ENCODE results near the gene CCDC63. TPM values are rescaled to one million over a fixed set of nuclear protein-coding genes. Genes with fewer than 3 reads are reported as not detected.

CCDC63 gene
- total RNA-seq, 1 experiment from 2014 or later = not detected

DNA sequence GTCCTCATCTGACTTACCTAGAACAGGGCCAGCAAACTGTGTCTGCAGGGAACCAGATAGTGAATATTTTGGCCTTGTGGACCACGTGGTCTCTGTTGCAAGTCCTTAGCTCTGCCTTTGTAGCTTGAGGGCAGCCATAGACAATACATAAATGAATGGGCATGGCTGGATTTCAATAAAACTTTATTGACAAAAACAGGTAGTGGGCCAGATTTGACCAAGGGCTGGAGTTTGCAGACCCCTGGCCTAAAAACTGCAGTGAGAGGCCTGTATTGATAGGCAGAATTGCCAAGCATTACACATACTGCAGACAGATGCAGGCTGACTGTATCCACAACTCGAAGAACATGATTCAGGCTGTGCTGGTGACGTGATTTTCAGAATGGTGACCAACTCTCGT lies 25.3 kb downstream of the CCDC63 start:
- no TSS peak for BruUV-seq (replicated peaks)
- CTCF ChIA-PET = no interaction called here
- Histone ChIP-seq H3K4me1 (ENCODE audit: control insufficient read depth, insufficient read depth, low read length) (no peaks in the 10 kb centered on the region), H3K4me3 (ENCODE audit: low read depth in 2 of 2, low read length in 2 of 2) (no peak overlapping the region), H3K36me3 (ENCODE audit: control insufficient read depth, insufficient read depth, low read length) (no peaks in the 10 kb centered on the region), H3K27me3 (ENCODE audit: control insufficient read depth, insufficient read depth, low read length) (peaks cover 4% of the 10 kb centered on the region; the same call in 1 of the 2 replicates), H3K9me3 (ENCODE audit: control insufficient read depth, insufficient read depth, low read depth, low read length) (no peaks in the 10 kb centered on the region), H3K27ac (ENCODE audit: low read length) (no peak overlapping the region)
- in situ Hi-C loops (cut with HindIII; ENCODE audit: low pct_unique_long_range_greater_than_20kb, low sequenced_read_pairs) = no loop called here
- no peak for DNase-seq (ENCODE audit: low read depth, low spot score)
- no peak for TF ChIP-seq SIN3A (IDR thresholded peaks at IDR 0.05; ENCODE audit: borderline replicate concordance, insufficient read depth, low read depth, low read length)
- TF ChIP-seq, protein P1, sequence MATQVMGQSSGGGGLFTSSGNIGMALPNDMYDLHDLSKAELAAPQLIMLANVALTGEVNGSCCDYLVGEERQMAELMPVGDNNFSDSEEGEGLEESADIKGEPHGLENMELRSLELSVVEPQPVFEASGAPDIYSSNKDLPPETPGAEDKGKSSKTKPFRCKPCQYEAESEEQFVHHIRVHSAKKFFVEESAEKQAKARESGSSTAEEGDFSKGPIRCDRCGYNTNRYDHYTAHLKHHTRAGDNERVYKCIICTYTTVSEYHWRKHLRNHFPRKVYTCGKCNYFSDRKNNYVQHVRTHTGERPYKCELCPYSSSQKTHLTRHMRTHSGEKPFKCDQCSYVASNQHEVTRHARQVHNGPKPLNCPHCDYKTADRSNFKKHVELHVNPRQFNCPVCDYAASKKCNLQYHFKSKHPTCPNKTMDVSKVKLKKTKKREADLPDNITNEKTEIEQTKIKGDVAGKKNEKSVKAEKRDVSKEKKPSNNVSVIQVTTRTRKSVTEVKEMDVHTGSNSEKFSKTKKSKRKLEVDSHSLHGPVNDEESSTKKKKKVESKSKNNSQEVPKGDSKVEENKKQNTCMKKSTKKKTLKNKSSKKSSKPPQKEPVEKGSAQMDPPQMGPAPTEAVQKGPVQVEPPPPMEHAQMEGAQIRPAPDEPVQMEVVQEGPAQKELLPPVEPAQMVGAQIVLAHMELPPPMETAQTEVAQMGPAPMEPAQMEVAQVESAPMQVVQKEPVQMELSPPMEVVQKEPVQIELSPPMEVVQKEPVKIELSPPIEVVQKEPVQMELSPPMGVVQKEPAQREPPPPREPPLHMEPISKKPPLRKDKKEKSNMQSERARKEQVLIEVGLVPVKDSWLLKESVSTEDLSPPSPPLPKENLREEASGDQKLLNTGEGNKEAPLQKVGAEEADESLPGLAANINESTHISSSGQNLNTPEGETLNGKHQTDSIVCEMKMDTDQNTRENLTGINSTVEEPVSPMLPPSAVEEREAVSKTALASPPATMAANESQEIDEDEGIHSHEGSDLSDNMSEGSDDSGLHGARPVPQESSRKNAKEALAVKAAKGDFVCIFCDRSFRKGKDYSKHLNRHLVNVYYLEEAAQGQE (IDR thresholded peaks at IDR 0.05; ENCODE audit: insufficient read depth in 1 of 2, low read depth in 2 of 2, low read length in 1 of 2) = no peak
- TF ChIP-seq, protein P2, sequence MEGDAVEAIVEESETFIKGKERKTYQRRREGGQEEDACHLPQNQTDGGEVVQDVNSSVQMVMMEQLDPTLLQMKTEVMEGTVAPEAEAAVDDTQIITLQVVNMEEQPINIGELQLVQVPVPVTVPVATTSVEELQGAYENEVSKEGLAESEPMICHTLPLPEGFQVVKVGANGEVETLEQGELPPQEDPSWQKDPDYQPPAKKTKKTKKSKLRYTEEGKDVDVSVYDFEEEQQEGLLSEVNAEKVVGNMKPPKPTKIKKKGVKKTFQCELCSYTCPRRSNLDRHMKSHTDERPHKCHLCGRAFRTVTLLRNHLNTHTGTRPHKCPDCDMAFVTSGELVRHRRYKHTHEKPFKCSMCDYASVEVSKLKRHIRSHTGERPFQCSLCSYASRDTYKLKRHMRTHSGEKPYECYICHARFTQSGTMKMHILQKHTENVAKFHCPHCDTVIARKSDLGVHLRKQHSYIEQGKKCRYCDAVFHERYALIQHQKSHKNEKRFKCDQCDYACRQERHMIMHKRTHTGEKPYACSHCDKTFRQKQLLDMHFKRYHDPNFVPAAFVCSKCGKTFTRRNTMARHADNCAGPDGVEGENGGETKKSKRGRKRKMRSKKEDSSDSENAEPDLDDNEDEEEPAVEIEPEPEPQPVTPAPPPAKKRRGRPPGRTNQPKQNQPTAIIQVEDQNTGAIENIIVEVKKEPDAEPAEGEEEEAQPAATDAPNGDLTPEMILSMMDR (IDR thresholded peaks at IDR 0.05) = no peak
- no peak for TF ChIP-seq TCF7L2 (IDR thresholded peaks at IDR 0.05; ENCODE audit: low read depth, low read length)
- no peak for TF ChIP-seq POLR2AphosphoS5 (IDR thresholded peaks at IDR 0.05; ENCODE audit: low read depth, low read length)
- intact Hi-C loops (cut with micrococcal nuclease; ENCODE audit: unreplicated experiment) = no loop called here
- ATAC-seq = no peak
- POLR2A ChIA-PET = no interaction called here

DNA sequence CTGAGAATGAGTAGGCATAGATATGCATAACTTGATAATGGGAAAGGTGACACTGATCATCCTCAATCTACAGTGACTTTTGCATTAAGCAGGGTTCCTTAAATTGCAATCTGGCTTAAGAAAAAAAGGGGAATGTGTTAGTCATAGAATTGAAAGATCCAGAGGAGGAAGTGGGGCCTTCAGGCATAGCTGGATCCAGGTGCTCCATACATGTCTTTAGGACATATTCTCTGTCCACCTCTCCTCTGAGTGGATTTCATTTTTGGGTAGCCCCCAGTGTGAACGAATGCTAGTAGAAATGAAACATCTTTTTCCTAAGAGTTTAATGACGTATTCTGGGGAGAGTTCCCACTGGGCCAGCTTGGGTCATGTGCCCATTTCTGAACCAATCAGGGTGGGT lies 27.6 kb downstream of the CCDC63 start:
- no peaks in the 10 kb centered on the region for H3K9me3 ChIP-seq (ENCODE audit: control insufficient read depth, insufficient read depth, low read depth, low read length)
- in situ Hi-C loops (cut with HindIII; ENCODE audit: low pct_unique_long_range_greater_than_20kb, low sequenced_read_pairs) (no loop called here), intact Hi-C loops (cut with micrococcal nuclease; ENCODE audit: unreplicated experiment) (no loop called here)
- DNase-seq (ENCODE audit: low read depth, low spot score) (no peak), ATAC-seq (no peak)
- no peak overlapping the region for H3K27ac ChIP-seq (ENCODE audit: low read length)
- ChIA-PET POLR2A (no interaction called here), CTCF (no interaction called here)
- peaks cover 4% of the 10 kb centered on the region; the same call in 1 of the 2 replicates for H3K27me3 ChIP-seq (ENCODE audit: control insufficient read depth, insufficient read depth, low read length)
- TF ChIP-seq TCF7L2 (IDR thresholded peaks at IDR 0.05; ENCODE audit: low read depth, low read length) (no peak), POLR2AphosphoS5 (IDR thresholded peaks at IDR 0.05; ENCODE audit: low read depth, low read length) (no peak), SIN3A (IDR thresholded peaks at IDR 0.05; ENCODE audit: borderline replicate concordance, insufficient read depth, low read depth, low read length) (no peak)
- TF ChIP-seq, protein P1 (IDR thresholded peaks at IDR 0.05; ENCODE audit: insufficient read depth in 1 of 2, low read depth in 2 of 2, low read length in 1 of 2) = no peak
- TF ChIP-seq, protein P2 (IDR thresholded peaks at IDR 0.05) = no peak
- H3K4me3 ChIP-seq (ENCODE audit: low read depth in 2 of 2, low read length in 2 of 2) = no peak overlapping the region
- no peaks in the 10 kb centered on the region for H3K4me1 ChIP-seq (ENCODE audit: control insufficient read depth, insufficient read depth, low read length)
- H3K36me3 ChIP-seq (ENCODE audit: control insufficient read depth, insufficient read depth, low read length) = no peaks in the 10 kb centered on the region
- no TSS peak for BruUV-seq (replicated peaks)

Measured in Panc1 (cell line).